GM18858 (cell line): ENCODE results near the gene KY.

ENCODE experiments used
- ATAC-seq: cut with Tn5 transposase; IDR thresholded peaks from one replicate; pipeline ENCODE4 v1.9.1; 2021; ENCODE audit not compliant: unreplicated experiment

The KY gene

GRCh38 chr3:134620476-134621115, 30.2 kb downstream of the KY start:
- ATAC-seq = no peak

GRCh38 chr3:134619884-134620445, 30.9 kb downstream of the KY start:
- no peak for ATAC-seq

- ATAC-seq = no peak
Measured at GRCh38 chr3:134619301-134619615, 31.6 kb downstream of the KY start.

- ATAC-seq = no peak
Measured at GRCh38 chr3:134618478-134619300, 32.1 kb downstream of the KY start.

- no peak for ATAC-seq
Measured at GRCh38 chr3:134617608-134618477, 33.0 kb downstream of the KY start.

GRCh38 chr3:134615743-134616142, 35.1 kb downstream of the KY start:
- no peak for ATAC-seq

GRCh38 chr3:134614955-134615354, 35.9 kb downstream of the KY start:
- ATAC-seq = no peak

- ATAC-seq = no peak
Measured at GRCh38 chr3:134613006-134613520, 37.8 kb downstream of the KY start.

- no peak for ATAC-seq
Measured at GRCh38 chr3:134611516-134611915, 39.3 kb downstream of the KY start.

GRCh38 chr3:134610432-134611385, 40.1 kb downstream of the KY start:
- ATAC-seq = no peak

GRCh38 chr3:134609821-134610431, 40.9 kb downstream of the KY start:
- ATAC-seq = no peak

- no peak for ATAC-seq
Measured at GRCh38 chr3:134608771-134609435, 41.9 kb downstream of the KY start.

GRCh38 chr3:134608023-134608770, 42.6 kb downstream of the KY start:
- no peak for ATAC-seq

GRCh38 chr3:134607054-134608022, 43.5 kb downstream of the KY start:
- no peak for ATAC-seq

GRCh38 chr3:134606033-134607025, 44.5 kb downstream of the KY start:
- ATAC-seq = no peak

- ATAC-seq = no peak
Measured at GRCh38 chr3:134605556-134605955, 45.3 kb downstream of the KY start.
